HG03354 (cell line): ENCODE measurements around the gene HSPA1B.
"Not testable (repeated sequence)": the region's sequence is repeated elsewhere in the genome, so short reads cannot be mapped to it uniquely, and the experiment has no call there.

Source experiments
- ATAC-seq: cut with Tn5 transposase; IDR thresholded peaks from one replicate; pipeline ENCODE4 v1.9.1; 2021; ENCODE audit warnings: mild to moderate bottlenecking; ENCODE audit not compliant: unreplicated experiment, poor library complexity, severe bottlenecking

HSPA1B gene

GRCh38 chr6:31827286-31828079, at the start of gene HSPA1B:
HSPA1B (plus strand) TSS chr6:31827738; CDS start chr6:31827951, 213 bp downstream.
- peak; percentile 78 for ATAC-seq

- ATAC-seq: no peak
These were observed 49.3 kb upstream of the HSPA1B start for GRCh38 chr6:31778193-31778592.

- no peak for ATAC-seq
These were observed 48.3 kb upstream of the HSPA1B start for GRCh38 chr6:31778999-31779885.

- ATAC-seq: no peak
These were observed 47.6 kb upstream of the HSPA1B start for GRCh38 chr6:31779908-31780307.

- ATAC-seq: no peak
These were observed 46.9 kb upstream of the HSPA1B start for GRCh38 chr6:31780507-31781243.

GRCh38 chr6:31781244-31782125, 46.1 kb upstream of the HSPA1B start:
- no peak for ATAC-seq

GRCh38 chr6:31782126-31782855, 45.2 kb upstream of the HSPA1B start:
- ATAC-seq: no peak

GRCh38 chr6:31784098-31784925, 43.2 kb upstream of the HSPA1B start:
- no peak for ATAC-seq

GRCh38 chr6:31785475-31785874, 42.1 kb upstream of the HSPA1B start:
- ATAC-seq: no peak

GRCh38 chr6:31791324-31792089, 36.0 kb upstream of the HSPA1B start:
- no peak for ATAC-seq

- no peak for ATAC-seq
These were observed 35.5 kb upstream of the HSPA1B start for GRCh38 chr6:31792090-31792374.

GRCh38 chr6:31792761-31793171, 34.8 kb upstream of the HSPA1B start:
- ATAC-seq: no peak

GRCh38 chr6:31793927-31794245, 33.7 kb upstream of the HSPA1B start:
- not testable (repeated sequence) for ATAC-seq

- no peak for ATAC-seq
These were observed 33.2 kb upstream of the HSPA1B start for GRCh38 chr6:31794294-31794865.

GRCh38 chr6:31794866-31795615, 32.5 kb upstream of the HSPA1B start:
- peak; percentile 15 for ATAC-seq

- peak; percentile 73 for ATAC-seq
These were observed 31.8 kb upstream of the HSPA1B start, which contains the start of gene VARS1 for GRCh38 chr6:31795616-31796298. VARS1 (minus strand) TSS chr6:31795752; CDS start chr6:31795217, 535 bp downstream.
